HepG2 (cell line): ENCODE data around the gene TMA7B. TPM values are rescaled to one million over a fixed set of nuclear protein-coding genes. Genes with fewer than 3 reads are reported as not detected.

Source experiments
- ATAC-seq: fragments of 200-7000 bp; cut with Tn5 transposase; 3 replicates; pipeline ENCODE4 v1.9.1; 2020; ENCODE audit warnings: mild to moderate bottlenecking, moderate library complexity
- BruUV-seq: library from RNA; stranded (reverse); fragments of 400-500 nt; replicated peaks from 2 replicates; lab custom pipeline; 2021; lab: Mats Ljungman, UMichigan
- CTCF ChIA-PET: fragments of 300-600 bp; formaldehyde crosslinking; extraction: SDS; loops from one replicate; lab custom pipeline; 2021; ENCODE audit warnings: low total read pairs, inconsistent platforms, low intra/inter-chr PET ratio; lab: Yijun Ruan, JAX
- POLR2A ChIA-PET: fragments of 350-600 bp; sonication (Branson Sonifier 250); formaldehyde crosslinking; loops from one replicate; lab custom pipeline; 2020; ENCODE audit warnings: antibody characterized with exemption, inconsistent platforms; lab: Yijun Ruan, JAX
- DNase-seq: peaks from one replicate; pipeline ENCODE4 v3.0.0-alpha.2; 2015; ENCODE audit warnings: low spot score
- FAIRE-seq: peaks from 3 replicates; lab custom pipeline; 2011; peaks lifted over from hg19 to GRCh38; lab: Jason Lieb, UNC
- H2AFZ ChIP-seq: one replicate; pipeline ENCODE4 v1.6.1; 2011; ENCODE audit warnings: low read length, inconsistent platforms
- H3K27ac ChIP-seq: fragments of 300-600 bp; 3 replicates; pipeline ENCODE4 v1.8.0; 2011; ENCODE audit warnings: mixed run types, mild to moderate bottlenecking, mixed read lengths, low read length, inconsistent platforms; ENCODE audit not compliant: insufficient read depth; ENCODE audit errors: extremely low read length
- H3K27me3 ChIP-seq, 2 experiments: fragments of 200-600 bp in 1 of 2; 2 replicates in 1 of 2; 3 replicates in 1 of 2; pipeline versions ENCODE4 v1.6.0 to v1.8.0; 2011; ENCODE audit warnings: low read length in 2 of 2, mild to moderate bottlenecking in 2 of 2, moderate library complexity in 2 of 2, inconsistent platforms in 1 of 2; ENCODE audit not compliant: insufficient read depth in 2 of 2, control insufficient read depth in 1 of 2
- H3K36me3 ChIP-seq, 2 experiments: fragments of 200-600 bp in 1 of 2; replicated peaks in 1 of 2; 2 replicates in 1 of 2; 3 replicates in 1 of 2; pipeline versions ENCODE4 v1.5.1 to v1.8.0; 2011; ENCODE audit warnings: low read length in 2 of 2, inconsistent platforms in 1 of 2; ENCODE audit not compliant: insufficient read depth in 2 of 2, control insufficient read depth in 1 of 2
- H3K4me1 ChIP-seq: 2 replicates; pipeline ENCODE4 v1.5.1; 2012; ENCODE audit warnings: low read length, inconsistent platforms; ENCODE audit not compliant: insufficient read depth
- H3K4me2 ChIP-seq: 2 replicates; pipeline ENCODE4 v1.6.0; 2011; ENCODE audit warnings: low read depth, low read length, inconsistent platforms
- H3K4me3 ChIP-seq, 3 experiments: fragments of 200-600 bp in 1 of 3; sonication (generic), shearing (Covaris generic) in 1 of 3; replicated peaks in 1 of 3; 2 replicates each; pipeline ENCODE4 v1.5.1; 2011 to 2016; ENCODE audit warnings: low read length in 3 of 3, inconsistent platforms in 2 of 3, low read depth in 2 of 3, mild to moderate bottlenecking in 2 of 3, control low read depth in 1 of 3, mixed read lengths in 1 of 3; ENCODE audit not compliant: insufficient read depth in 1 of 3
- H3K79me2 ChIP-seq: one replicate; pipeline ENCODE4 v1.6.1; 2011; ENCODE audit warnings: low read length, inconsistent platforms; ENCODE audit not compliant: insufficient read depth
- H3K9ac ChIP-seq: 2 replicates; pipeline ENCODE4 v1.6.0; 2011; ENCODE audit warnings: mild to moderate bottlenecking, low read depth, low read length, inconsistent platforms; ENCODE audit not compliant: insufficient read depth
- H3K9me3 ChIP-seq: 2 replicates; pipeline ENCODE4 v1.5.1; 2012; ENCODE audit warnings: mild to moderate bottlenecking, low read length
- H4K20me1 ChIP-seq: 2 replicates; pipeline ENCODE4 v1.6.0; 2011; ENCODE audit warnings: inconsistent platforms, mild to moderate bottlenecking, low read length, moderate library complexity; ENCODE audit not compliant: insufficient read depth
- AKNA ChIP-seq: sonication (generic); formaldehyde crosslinking; IDR thresholded peaks from 2 replicates; pipeline ENCODE4 v1.4.0; 2020; ENCODE audit warnings: missing genetic modification reagents, borderline replicate concordance
- CEBPG ChIP-seq: IDR thresholded peaks from 2 replicates; pipeline ENCODE4 v1.6.1; 2016
- FOXC1 ChIP-seq: sonication (generic); formaldehyde crosslinking; IDR thresholded peaks from 2 replicates; pipeline ENCODE4 v1.8.0; 2022; ENCODE audit warnings: mild to moderate bottlenecking, missing genetic modification reagents, borderline replicate concordance
- KDM2A ChIP-seq: sonication (generic); formaldehyde crosslinking; IDR thresholded peaks from 2 replicates; pipeline ENCODE4 v1.4.0; 2020; ENCODE audit warnings: low read depth, missing genetic modification reagents, borderline replicate concordance
- NCOA1 ChIP-seq: sonication (generic); formaldehyde crosslinking; IDR thresholded peaks from 2 replicates; pipeline ENCODE4 v1.9.0; 2021; ENCODE audit warnings: missing genetic modification reagents
- THYN1 ChIP-seq: sonication (generic); formaldehyde crosslinking; IDR thresholded peaks from 2 replicates; pipeline ENCODE4 v1.8.1; 2023; ENCODE audit warnings: low read depth, mild to moderate bottlenecking, moderate library complexity, missing genetic modification reagents, borderline replicate concordance
- WIZ ChIP-seq: sonication (generic); formaldehyde crosslinking; IDR thresholded peaks from 2 replicates; pipeline ENCODE4 v1.5.1; 2020; ENCODE audit warnings: mild to moderate bottlenecking, missing genetic modification reagents
- ZFAT ChIP-seq: sonication (generic); formaldehyde crosslinking; conservative IDR thresholded peaks from 2 replicates; pipeline ENCODE4 v1.8.1; 2023; ENCODE audit warnings: missing genetic modification reagents, inconsistent platforms
- ZNF274 ChIP-seq: sonication (generic); formaldehyde crosslinking; IDR thresholded peaks from 2 replicates; pipeline ENCODE4 v1.5.1; 2020; ENCODE audit warnings: mild to moderate bottlenecking, missing genetic modification reagents
- ZNF317 ChIP-seq: sonication (generic); formaldehyde crosslinking; IDR thresholded peaks from 2 replicates; pipeline ENCODE4 v1.5.0; 2020; ENCODE audit warnings: mild to moderate bottlenecking, missing genetic modification reagents
- ZNF333 ChIP-seq: sonication (generic); formaldehyde crosslinking; IDR thresholded peaks from 2 replicates; pipeline ENCODE4 v1.4.0; 2020; ENCODE audit warnings: mild to moderate bottlenecking, missing genetic modification reagents, borderline replicate concordance
- ZNF446 ChIP-seq: sonication (generic); formaldehyde crosslinking; IDR thresholded peaks from 2 replicates; pipeline ENCODE4 v1.5.0; 2020; ENCODE audit warnings: mild to moderate bottlenecking, missing genetic modification reagents
- ZNF816 ChIP-seq: sonication (generic); formaldehyde crosslinking; IDR thresholded peaks from 2 replicates; pipeline ENCODE4 v1.8.0; 2022; ENCODE audit warnings: missing genetic modification reagents, mild to moderate bottlenecking, borderline replicate concordance
- WGBS: methylation state at CpG from one replicate; pipeline ENCODE4 v1.1.6; 2017; ENCODE audit warnings: low lambda C conversion rate; 5-methylcytosine and 5-hydroxymethylcytosine counted together
- in situ Hi-C: cut with HindIII; loops from 2 replicates; pipeline ENCODE4 v1.10.0; 2017; ENCODE audit warnings: low pct_unique_long_range_greater_than_20kb; ENCODE audit not compliant: extremely low pct_ligation_motif_present
- intact Hi-C: fragments of 100-400 bp; cut with micrococcal nuclease; formaldehyde crosslinking; loops from one replicate; pipeline ENCODE4 v1.10.0; 2022; ENCODE audit not compliant: unreplicated experiment
- polyA plus RNA-seq, 8 experiments: library from polyadenylated mRNA; depleted of rRNA in 3 of 8; stranded (reverse) in 7 of 8; unstranded in 1 of 8; fragments of >200 nt; fragmentation: Illumina TruSeq in 4 of 8; extraction: Trizol in 4 of 8; gene quantifications; 2 replicates each; pipeline versions ENCODE4 v1.2.1 to v1.2.3, GENCODE V29; 2011 to 2016; ENCODE audit warnings: low read depth in 4 of 8, missing spikeins in 1 of 8, mixed read lengths in 1 of 8; ENCODE audit not compliant: insufficient read depth in 1 of 8
- total RNA-seq, 5 experiments: library from RNA; depleted of rRNA; stranded (reverse); fragments of >200 nt; fragmentation: Illumina TruSeq; extraction: Trizol; gene quantifications; 2 replicates each; pipeline ENCODE4 v1.2.3, GENCODE V29; 2016; ENCODE audit warnings: low read depth in 1 of 5

Gene TMA7B
- total and polyA plus RNA-seq, 2 of the 13 experiments (the other 11 are each of a cell fraction or from before 2014, with no cell fraction given): not detected

- WGBS: 18% methylated on average over 7 of the region's 10 CpGs
- no peak for DNase-seq
- Histone ChIP-seq H3K9me3 (no peaks in the 10 kb centered on the region), H3K4me1 (peaks cover 11% of the 10 kb centered on the region; the same call in 1 of the 2 replicates), H3K9ac (no peak overlapping the region), H2AFZ (no peak overlapping the region), H3K4me2 (no peak overlapping the region), H3K36me3 (no peaks in the 10 kb centered on the region), H3K79me2 (no peaks in the 10 kb centered on the region), H3K27me3 (peaks cover 3 to 21% of the 10 kb centered on the region in 2 experiments; a peak in 3 of 5 replicates), H3K4me3 (no peak overlapping the region), H3K27ac (no peak overlapping the region), H4K20me1 (no peaks in the 10 kb centered on the region)
- no peak for ATAC-seq
- intact Hi-C loops (no loop called here), in situ Hi-C loops (no loop called here)
- FAIRE-seq: no peak
- BruUV-seq: no TSS peak
- TF ChIP-seq CEBPG (CRISPR knock-in tag): no peak
- no peak for TF ChIP-seq ZNF317 (CRISPR knock-in tag)
- no peak for TF ChIP-seq WIZ (CRISPR knock-in tag)
- no peak for TF ChIP-seq ZFAT (CRISPR knock-in tag)
- no peak for TF ChIP-seq FOXC1 (CRISPR knock-in tag)
- TF ChIP-seq ZNF333 (CRISPR knock-in tag): no peak
- ChIA-PET POLR2A (no interaction called here), CTCF (no interaction called here)
These were observed 3.1 kb upstream of the TMA7B start for GRCh38 chr22:39956932-39957664.

GRCh38 chr22:39958009-39958711 lies 2.0 kb upstream of the TMA7B start:
- no peak overlapping the region for H2AFZ ChIP-seq
- H3K27ac ChIP-seq: no peak overlapping the region
- ChIA-PET POLR2A (no interaction called here), CTCF (no interaction called here)
- peaks cover 11% of the 10 kb centered on the region; the same call in 1 of the 2 replicates for H3K4me1 ChIP-seq
- H3K4me3 ChIP-seq: no peak overlapping the region
- H3K9me3 ChIP-seq: no peaks in the 10 kb centered on the region
- 39% methylated on average over 8 of the region's 8 CpGs for WGBS
- DNase-seq (no peak), FAIRE-seq (no peak), ATAC-seq (no peak)
- no TSS peak for BruUV-seq
- no peaks in the 10 kb centered on the region for H3K36me3 ChIP-seq
- intact Hi-C loops: no loop called here
- H3K27me3 ChIP-seq: peaks cover 3 to 21% of the 10 kb centered on the region in 2 experiments; a peak in 3 of 5 replicates
- no peaks in the 10 kb centered on the region for H3K79me2 ChIP-seq
- in situ Hi-C loops: no loop called here
- H3K4me2 ChIP-seq: no peak overlapping the region
- no peak overlapping the region for H3K9ac ChIP-seq
- no peaks in the 10 kb centered on the region for H4K20me1 ChIP-seq
- no peak for TF ChIP-seq KDM2A (CRISPR knock-in tag)
- TF ChIP-seq AKNA (CRISPR knock-in tag): no peak
- no peak for TF ChIP-seq NCOA1 (CRISPR knock-in tag)
- no peak for TF ChIP-seq THYN1 (CRISPR knock-in tag)
- TF ChIP-seq ZNF816 (CRISPR knock-in tag): no peak
- TF ChIP-seq ZNF274 (CRISPR knock-in tag): no peak
- TF ChIP-seq ZNF446 (CRISPR knock-in tag): no peak
